ENCODE measurements around the gene SOHLH2.

SOHLH2 gene

GRCh38 chr13:36214163-36214921 lies at the start of gene SOHLH2:
SOHLH2 (minus strand) TSS chr13:36214556; CDS start chr13:36214526, 30 bp downstream.
- Mint-ChIP-seq H3K4me3 (no peak within 1 kb of the TSS), H3K9me3 (peaks cover 14% of the 10 kb centered on the region), H3K36me3 (ENCODE audit: insufficient read depth) (no peaks in the 10 kb centered on the region), H3K27me3 (no peaks in the 10 kb centered on the region), H3K27ac (ENCODE audit: low read depth) (no peak within 1 kb of the TSS), H3K4me1 (no peaks in the 10 kb centered on the region)
- ATAC-seq (replicated peaks; ENCODE audit: extremely low read depth, poor library complexity, severe bottlenecking): no peak
- no peak for DNase-seq (ENCODE audit: low spot score in 2 of 2)

- Mint-ChIP-seq H3K27ac (ENCODE audit: low read depth) (no peak overlapping the region), H3K4me1 (no peaks in the 10 kb centered on the region), H3K4me3 (no peak overlapping the region), H3K9me3 (peaks cover 11% of the 10 kb centered on the region), H3K36me3 (ENCODE audit: insufficient read depth) (peaks cover 2% of the 10 kb centered on the region), H3K27me3 (no peaks in the 10 kb centered on the region)
- DNase-seq (ENCODE audit: low spot score in 2 of 2): no peak
- no peak for ATAC-seq (replicated peaks; ENCODE audit: extremely low read depth, poor library complexity, severe bottlenecking)
These were observed 47.6 kb upstream of the SOHLH2 start for GRCh38 chr13:36261976-36262375.

GRCh38 chr13:36261011-36261410 lies 46.7 kb upstream of the SOHLH2 start:
- Mint-ChIP-seq H3K27me3 (no peaks in the 10 kb centered on the region), H3K4me3 (no peak overlapping the region), H3K36me3 (ENCODE audit: insufficient read depth) (no peaks in the 10 kb centered on the region), H3K9me3 (peaks cover 13% of the 10 kb centered on the region), H3K27ac (ENCODE audit: low read depth) (no peak overlapping the region), H3K4me1 (no peaks in the 10 kb centered on the region)
- no peak for ATAC-seq (replicated peaks; ENCODE audit: extremely low read depth, poor library complexity, severe bottlenecking)
- no peak for DNase-seq (ENCODE audit: low spot score in 2 of 2)

GRCh38 chr13:36259361-36260137 lies 45.2 kb upstream of the SOHLH2 start:
- H3K27ac Mint-ChIP-seq (ENCODE audit: low read depth): no peak overlapping the region
- H3K9me3 Mint-ChIP-seq: peaks cover 18% of the 10 kb centered on the region
- ATAC-seq (replicated peaks; ENCODE audit: extremely low read depth, poor library complexity, severe bottlenecking) (no peak), DNase-seq (ENCODE audit: low spot score in 2 of 2) (no peak)
- H3K27me3 Mint-ChIP-seq: no peaks in the 10 kb centered on the region
- no peaks in the 10 kb centered on the region for H3K36me3 Mint-ChIP-seq (ENCODE audit: insufficient read depth)
- no peak overlapping the region for H3K4me3 Mint-ChIP-seq
- H3K4me1 Mint-ChIP-seq: no peaks in the 10 kb centered on the region

- H3K27ac Mint-ChIP-seq (ENCODE audit: low read depth): no peak overlapping the region
- H3K4me1 Mint-ChIP-seq: no peaks in the 10 kb centered on the region
- H3K9me3 Mint-ChIP-seq: peaks cover 18% of the 10 kb centered on the region
- DNase-seq (ENCODE audit: low spot score in 2 of 2): no peak
- H3K27me3 Mint-ChIP-seq: no peaks in the 10 kb centered on the region
- no peak for ATAC-seq (replicated peaks; ENCODE audit: extremely low read depth, poor library complexity, severe bottlenecking)
- no peak overlapping the region for H3K4me3 Mint-ChIP-seq
- H3K36me3 Mint-ChIP-seq (ENCODE audit: insufficient read depth): no peaks in the 10 kb centered on the region
These were observed 44.5 kb upstream of the SOHLH2 start for GRCh38 chr13:36258831-36259230.

GRCh38 chr13:36251526-36251925 lies 37.2 kb upstream of the SOHLH2 start:
- Mint-ChIP-seq H3K4me3 (no peak overlapping the region), H3K36me3 (ENCODE audit: insufficient read depth) (no peaks in the 10 kb centered on the region), H3K4me1 (no peaks in the 10 kb centered on the region), H3K9me3 (peaks cover 19% of the 10 kb centered on the region), H3K27ac (ENCODE audit: low read depth) (no peak overlapping the region), H3K27me3 (no peaks in the 10 kb centered on the region)
- ATAC-seq (replicated peaks; ENCODE audit: extremely low read depth, poor library complexity, severe bottlenecking) (no peak), DNase-seq (ENCODE audit: low spot score in 2 of 2) (no peak)

- DNase-seq (ENCODE audit: low spot score in 2 of 2) (no peak), ATAC-seq (replicated peaks; ENCODE audit: extremely low read depth, poor library complexity, severe bottlenecking) (no peak)
- H3K4me3 Mint-ChIP-seq: no peak overlapping the region
- peaks cover 17% of the 10 kb centered on the region for H3K9me3 Mint-ChIP-seq
- H3K4me1 Mint-ChIP-seq: no peaks in the 10 kb centered on the region
- H3K27ac Mint-ChIP-seq (ENCODE audit: low read depth): no peak overlapping the region
- no peaks in the 10 kb centered on the region for H3K27me3 Mint-ChIP-seq
- H3K36me3 Mint-ChIP-seq (ENCODE audit: insufficient read depth): no peaks in the 10 kb centered on the region
These were observed 36.7 kb upstream of the SOHLH2 start for GRCh38 chr13:36251017-36251416.

GRCh38 chr13:36248700-36249099 lies 34.3 kb upstream of the SOHLH2 start:
- Mint-ChIP-seq H3K4me3 (no peak overlapping the region), H3K4me1 (no peaks in the 10 kb centered on the region), H3K36me3 (ENCODE audit: insufficient read depth) (no peaks in the 10 kb centered on the region), H3K27me3 (no peaks in the 10 kb centered on the region), H3K9me3 (peaks cover 17% of the 10 kb centered on the region), H3K27ac (ENCODE audit: low read depth) (no peak overlapping the region)
- no peak for ATAC-seq (replicated peaks; ENCODE audit: extremely low read depth, poor library complexity, severe bottlenecking)
- DNase-seq (ENCODE audit: low spot score in 2 of 2): no peak

- Mint-ChIP-seq H3K27me3 (no peaks in the 10 kb centered on the region), H3K4me1 (no peaks in the 10 kb centered on the region), H3K9me3 (peaks cover 15% of the 10 kb centered on the region), H3K27ac (ENCODE audit: low read depth) (no peak overlapping the region), H3K36me3 (ENCODE audit: insufficient read depth) (no peaks in the 10 kb centered on the region), H3K4me3 (no peak overlapping the region)
- DNase-seq (ENCODE audit: low spot score in 2 of 2) (no peak), ATAC-seq (replicated peaks; ENCODE audit: extremely low read depth, poor library complexity, severe bottlenecking) (no peak)
These were observed 30.6 kb upstream of the SOHLH2 start for GRCh38 chr13:36244990-36245389.

- Mint-ChIP-seq H3K4me3 (no peak overlapping the region), H3K9me3 (peaks cover 6% of the 10 kb centered on the region), H3K27me3 (no peaks in the 10 kb centered on the region), H3K36me3 (ENCODE audit: insufficient read depth) (no peaks in the 10 kb centered on the region), H3K27ac (ENCODE audit: low read depth) (no peak overlapping the region), H3K4me1 (no peaks in the 10 kb centered on the region)
- ATAC-seq (replicated peaks; ENCODE audit: extremely low read depth, poor library complexity, severe bottlenecking) (no peak), DNase-seq (ENCODE audit: low spot score in 2 of 2) (no peak)
These were observed 29.7 kb upstream of the SOHLH2 start for GRCh38 chr13:36244073-36244472.

- ATAC-seq (replicated peaks; ENCODE audit: extremely low read depth, poor library complexity, severe bottlenecking) (no peak), DNase-seq (ENCODE audit: low spot score in 2 of 2) (no peak)
- Mint-ChIP-seq H3K4me3 (no peak overlapping the region), H3K9me3 (peaks cover 5% of the 10 kb centered on the region), H3K27me3 (no peaks in the 10 kb centered on the region), H3K27ac (ENCODE audit: low read depth) (no peak overlapping the region), H3K36me3 (ENCODE audit: insufficient read depth) (no peaks in the 10 kb centered on the region), H3K4me1 (no peaks in the 10 kb centered on the region)
These were observed 28.4 kb upstream of the SOHLH2 start for GRCh38 chr13:36242761-36243160.

- Mint-ChIP-seq H3K36me3 (ENCODE audit: insufficient read depth) (no peaks in the 10 kb centered on the region), H3K27ac (ENCODE audit: low read depth) (no peak overlapping the region), H3K4me3 (no peak overlapping the region), H3K9me3 (peaks cover 7% of the 10 kb centered on the region), H3K4me1 (no peaks in the 10 kb centered on the region), H3K27me3 (no peaks in the 10 kb centered on the region)
- no peak for ATAC-seq (replicated peaks; ENCODE audit: extremely low read depth, poor library complexity, severe bottlenecking)
- no peak for DNase-seq (ENCODE audit: low spot score in 2 of 2)
These were observed 16.9 kb upstream of the SOHLH2 start for GRCh38 chr13:36231236-36231635.

GRCh38 chr13:36224730-36225129 lies 10.4 kb upstream of the SOHLH2 start:
- no peaks in the 10 kb centered on the region for H3K36me3 Mint-ChIP-seq (ENCODE audit: insufficient read depth)
- no peak for DNase-seq (ENCODE audit: low spot score in 2 of 2)
- H3K9me3 Mint-ChIP-seq: peaks cover 5% of the 10 kb centered on the region
- no peak for ATAC-seq (replicated peaks; ENCODE audit: extremely low read depth, poor library complexity, severe bottlenecking)
- H3K27me3 Mint-ChIP-seq: no peaks in the 10 kb centered on the region
- no peak overlapping the region for H3K27ac Mint-ChIP-seq (ENCODE audit: low read depth)
- no peaks in the 10 kb centered on the region for H3K4me1 Mint-ChIP-seq
- no peak overlapping the region for H3K4me3 Mint-ChIP-seq

Data from central memory CD8-positive, alpha-beta T cell (primary cell).